Measurements from ENCODE around the gene CAPN9. TPM values are rescaled to one million over a fixed set of nuclear protein-coding genes. Genes with fewer than 3 reads are reported as not detected.
"Not testable (repeated sequence)": the region's sequence is repeated elsewhere in the genome, so short reads cannot be mapped to it uniquely, and the experiment has no call there.

CAPN9 gene
- total and polyA plus RNA-seq, 2 donors = 0.49 to 2.7 TPM

GRCh38 chr1:230827801-230828200 lies 80.6 kb downstream of the CAPN9 start:
- DNase-seq (ENCODE audit: extremely low spot score) = no peak
- WGBS = 83% methylated on average over 5 of the region's 5 CpGs
- Histone ChIP-seq H3K27ac (ENCODE audit: low read depth) (no peak overlapping the region), H3K4me1 (ENCODE audit: insufficient read depth) (peaks cover 3% of the 10 kb centered on the region), H3K4me3 (ENCODE audit: low read depth, low read length) (no peak overlapping the region), H3K36me3 (ENCODE audit: insufficient read depth) (no peaks in the 10 kb centered on the region)

GRCh38 chr1:230828421-230828820 lies 81.2 kb downstream of the CAPN9 start:
- no peak for DNase-seq (ENCODE audit: extremely low spot score)
- WGBS = 94% methylated on average over 4 of the region's 4 CpGs
- Histone ChIP-seq H3K4me1 (ENCODE audit: insufficient read depth) (peaks cover 3% of the 10 kb centered on the region), H3K27ac (ENCODE audit: low read depth) (no peak overlapping the region), H3K36me3 (ENCODE audit: insufficient read depth) (no peaks in the 10 kb centered on the region), H3K4me3 (ENCODE audit: low read depth, low read length) (no peak overlapping the region)

- Histone ChIP-seq H3K4me1 (ENCODE audit: insufficient read depth) (peaks cover 3% of the 10 kb centered on the region), H3K36me3 (ENCODE audit: insufficient read depth) (no peaks in the 10 kb centered on the region), H3K4me3 (ENCODE audit: low read depth, low read length) (no peak overlapping the region), H3K27ac (ENCODE audit: low read depth) (no peak overlapping the region)
- peak; percentile 46 for DNase-seq (ENCODE audit: extremely low spot score)
- 23% methylated on average over 1 of the region's 1 CpG for WGBS
These were observed 84.6 kb downstream of the CAPN9 start for GRCh38 chr1:230831771-230832170.

GRCh38 chr1:230832476-230832875 lies 85.3 kb downstream of the CAPN9 start:
- Histone ChIP-seq H3K4me3 (ENCODE audit: low read depth, low read length) (no peak overlapping the region), H3K4me1 (ENCODE audit: insufficient read depth) (peaks cover 3% of the 10 kb centered on the region), H3K27ac (ENCODE audit: low read depth) (no peak overlapping the region), H3K36me3 (ENCODE audit: insufficient read depth) (no peaks in the 10 kb centered on the region)
- DNase-seq (ENCODE audit: extremely low spot score) = no peak
- 52% methylated on average over 1 of the region's 1 CpG for WGBS

- H3K4me3 ChIP-seq (ENCODE audit: low read depth, low read length) = no peak overlapping the region
- H3K27ac ChIP-seq (ENCODE audit: low read depth) = no peak overlapping the region
- WGBS = 99% methylated on average over 3 of the region's 3 CpGs
- no peak for DNase-seq (ENCODE audit: extremely low spot score)
- no peaks in the 10 kb centered on the region for H3K36me3 ChIP-seq (ENCODE audit: insufficient read depth)
- no peaks in the 10 kb centered on the region for H3K4me1 ChIP-seq (ENCODE audit: insufficient read depth)
These were observed 86.3 kb downstream of the CAPN9 start for GRCh38 chr1:230833511-230833910.

GRCh38 chr1:230834292-230834691 lies 87.1 kb downstream of the CAPN9 start:
- Histone ChIP-seq H3K36me3 (ENCODE audit: insufficient read depth) (no peaks in the 10 kb centered on the region), H3K4me1 (ENCODE audit: insufficient read depth) (no peaks in the 10 kb centered on the region), H3K4me3 (ENCODE audit: low read depth, low read length) (no peak overlapping the region), H3K27ac (ENCODE audit: low read depth) (no peak overlapping the region)
- no peak for DNase-seq (ENCODE audit: extremely low spot score)
- WGBS = 41% methylated on average over 3 of the region's 3 CpGs

GRCh38 chr1:230836347-230836746 lies 89.2 kb downstream of the CAPN9 start:
- Histone ChIP-seq H3K4me3 (ENCODE audit: low read depth, low read length) (no peak overlapping the region), H3K4me1 (ENCODE audit: insufficient read depth) (no peaks in the 10 kb centered on the region), H3K27ac (ENCODE audit: low read depth) (no peak overlapping the region), H3K36me3 (ENCODE audit: insufficient read depth) (no peaks in the 10 kb centered on the region)
- no peak for DNase-seq (ENCODE audit: extremely low spot score)
- 92% methylated on average over 5 of the region's 5 CpGs for WGBS

- Histone ChIP-seq H3K4me3 (ENCODE audit: low read depth, low read length) (no peak overlapping the region), H3K36me3 (ENCODE audit: insufficient read depth) (peaks cover 2% of the 10 kb centered on the region), H3K27ac (ENCODE audit: low read depth) (no peak overlapping the region), H3K4me1 (ENCODE audit: insufficient read depth) (no peaks in the 10 kb centered on the region)
- 89% methylated on average over 5 of the region's 5 CpGs for WGBS
- no peak for DNase-seq (ENCODE audit: extremely low spot score)
These were observed 89.6 kb downstream of the CAPN9 start for GRCh38 chr1:230836793-230837192.

- DNase-seq (ENCODE audit: extremely low spot score) = no peak
- H3K36me3 ChIP-seq (ENCODE audit: insufficient read depth) = peaks cover 2% of the 10 kb centered on the region
- no peak overlapping the region for H3K4me3 ChIP-seq (ENCODE audit: low read depth, low read length)
- WGBS = 77% methylated on average over 10 of the region's 10 CpGs
- no peaks in the 10 kb centered on the region for H3K4me1 ChIP-seq (ENCODE audit: insufficient read depth)
- no peak overlapping the region for H3K27ac ChIP-seq (ENCODE audit: low read depth)
These were observed 92.0 kb downstream of the CAPN9 start for GRCh38 chr1:230839173-230839572.

- no peak for DNase-seq (ENCODE audit: extremely low spot score)
- H3K4me1 ChIP-seq (ENCODE audit: insufficient read depth) = no peaks in the 10 kb centered on the region
- 93% methylated on average over 8 of the region's 8 CpGs for WGBS
These were observed 95.6 kb downstream of the CAPN9 start for GRCh38 chr1:230842801-230843200.

GRCh38 chr1:230843503-230844309 lies 96.5 kb downstream of the CAPN9 start:
- Histone ChIP-seq H3K27ac (ENCODE audit: low read depth) (no peak overlapping the region), H3K36me3 (ENCODE audit: insufficient read depth) (peaks cover 2% of the 10 kb centered on the region), H3K4me3 (ENCODE audit: low read depth, low read length) (no peak overlapping the region), H3K4me1 (ENCODE audit: insufficient read depth) (no peaks in the 10 kb centered on the region)
- 91% methylated on average over 28 of the region's 28 CpGs for WGBS
- no peak for DNase-seq (ENCODE audit: extremely low spot score)

More at GRCh38 chr1:230842801-230843200, 95.6 kb downstream of the CAPN9 start:
- Histone ChIP-seq H3K27ac (ENCODE audit: low read depth) (no peak overlapping the region), H3K36me3 (ENCODE audit: insufficient read depth) (peaks cover 2% of the 10 kb centered on the region), H3K4me3 (ENCODE audit: low read depth, low read length) (no peak overlapping the region)

- H3K36me3 ChIP-seq (ENCODE audit: insufficient read depth) = peaks cover 2% of the 10 kb centered on the region
- DNase-seq (ENCODE audit: extremely low spot score) = no peak
- H3K4me1 ChIP-seq (ENCODE audit: insufficient read depth) = no peaks in the 10 kb centered on the region
- H3K4me3 ChIP-seq (ENCODE audit: low read depth, low read length) = no peak overlapping the region
- H3K27ac ChIP-seq (ENCODE audit: low read depth) = no peak overlapping the region
- 97% methylated on average over 4 of the region's 4 CpGs for WGBS
These were observed 97.4 kb downstream of the CAPN9 start for GRCh38 chr1:230844561-230844960.

GRCh38 chr1:230845184-230845583 lies 98.0 kb downstream of the CAPN9 start:
- 71% methylated on average over 7 of the region's 7 CpGs for WGBS
- not testable (repeated sequence) for H3K4me3 ChIP-seq (ENCODE audit: low read depth, low read length); DNase-seq (ENCODE audit: extremely low spot score); H3K36me3 ChIP-seq (ENCODE audit: insufficient read depth); H3K27ac ChIP-seq (ENCODE audit: low read depth); H3K4me1 ChIP-seq (ENCODE audit: insufficient read depth)

GRCh38 chr1:230848235-230848634 lies 101.0 kb downstream of the CAPN9 start:
- Histone ChIP-seq H3K4me1 (ENCODE audit: insufficient read depth) (no peaks in the 10 kb centered on the region), H3K4me3 (ENCODE audit: low read depth, low read length) (no peak overlapping the region), H3K36me3 (ENCODE audit: insufficient read depth) (no peaks in the 10 kb centered on the region), H3K27ac (ENCODE audit: low read depth) (no peak overlapping the region)
- no peak for DNase-seq (ENCODE audit: extremely low spot score)
- 88% methylated on average over 3 of the region's 3 CpGs for WGBS
